Left cardiac atrium (tissue), 4 donors: ENCODE data around the gene ITSN1. TPM values are rescaled to one million over a fixed set of nuclear protein-coding genes. Genes with fewer than 3 reads are reported as not detected.
"Not testable (repeated sequence)": the region's sequence is repeated elsewhere in the genome, so short reads cannot be mapped to it uniquely, and the experiment has no call there.

Experiments
- ATAC-seq, 2 donors: fragments of 200-7000 bp; cut with Tn5 transposase; one replicate each; pipeline ENCODE4 v1.9.1; 2020; ENCODE audit warnings: mild to moderate bottlenecking in 2 of 2, moderate library complexity in 2 of 2
- DNase-seq: peaks from one replicate; pipeline ENCODE4 v3.0.0-alpha.2; 2020
- intact Hi-C, 2 donors: fragments of 100-400 bp; cut with DNase I; formaldehyde crosslinking; loops; one replicate each; pipeline versions ENCODE4 v1.14.1 to v1.15.1; 2022 to 2023
- total RNA-seq, 2 donors: library from RNA; stranded (reverse); fragmentation: NEBNext Ultra II Directional; extraction: Animal tissue kit (Norgen Biotek cat#: 25700); gene quantifications; one replicate each; pipeline ENCODE4 v1.2.1, GENCODE V29; 2021
- donor health status: DM: no; HTN: yes; CAD: no.
- donor health status: DM: no; HTN: yes; CAD: no; lungs with severe emphysema.
- donor health status: DM: yes; HTN: yes; CAD: no.
- donor health status: Dilated cardiomyopathy.

The ITSN1 gene
- total RNA-seq, 2 donors from 2014 or later, result 59.2 to 75.3 TPM

GRCh38 chr21:33670076-33670978 lies 28.0 kb downstream of the ITSN1 start:
- intact Hi-C loops, result no loop called here
- no peak for DNase-seq
- no peak for ATAC-seq

- intact Hi-C loops, result no loop called here
- no peak for DNase-seq
- ATAC-seq, result no peak
These were observed 31.2 kb downstream of the ITSN1 start for GRCh38 chr21:33673473-33673872.

GRCh38 chr21:33674226-33674625 lies 31.9 kb downstream of the ITSN1 start:
- no peak for ATAC-seq
- intact Hi-C loops, result no loop called here

GRCh38 chr21:33676666-33677065 lies 34.4 kb downstream of the ITSN1 start:
- DNase-seq, ATAC-seq, intact Hi-C loops: not testable (repeated sequence)

More at GRCh38 chr21:33674226-33674625, 31.9 kb downstream of the ITSN1 start:
- DNase-seq, result no peak

GRCh38 chr21:33677450-33677849 lies 35.1 kb downstream of the ITSN1 start:
- no peak for DNase-seq
- intact Hi-C loops, result no loop called here

GRCh38 chr21:33680870-33681269 lies 38.6 kb downstream of the ITSN1 start:
- no peak for ATAC-seq
- intact Hi-C loops, result no loop called here
- no peak for DNase-seq

More at GRCh38 chr21:33677450-33677849, 35.1 kb downstream of the ITSN1 start:
- ATAC-seq, result no peak

- intact Hi-C loops, result no loop called here
- ATAC-seq, result peak in 1 of 2 donors; percentile 86
- DNase-seq, result no peak
These were observed 40.8 kb downstream of the ITSN1 start for GRCh38 chr21:33682992-33683627.

- ATAC-seq (no peak), DNase-seq (no peak)
- intact Hi-C loops, result no loop called here
These were observed 41.8 kb downstream of the ITSN1 start for GRCh38 chr21:33684068-33684467.

- intact Hi-C loops, result no loop called here
- DNase-seq (no peak), ATAC-seq (peak in 1 of 2 donors; percentile 8)
These were observed 42.7 kb downstream of the ITSN1 start for GRCh38 chr21:33684923-33685560.

- intact Hi-C loops, result no loop called here
- no peak for DNase-seq
- no peak for ATAC-seq
These were observed 43.4 kb downstream of the ITSN1 start for GRCh38 chr21:33685613-33686197.

- intact Hi-C loops, result no loop called here
- no peak for DNase-seq
- ATAC-seq, result no peak
These were observed 44.1 kb downstream of the ITSN1 start for GRCh38 chr21:33686386-33686785.

GRCh38 chr21:33687634-33688033 lies 45.3 kb downstream of the ITSN1 start:
- DNase-seq (no peak), ATAC-seq (no peak)
- intact Hi-C loops, result no loop called here

- peak in 1 of 2 donors; percentile 55 for ATAC-seq
- DNase-seq, result no peak
- intact Hi-C loops, result no loop called here
These were observed 46.1 kb downstream of the ITSN1 start for GRCh38 chr21:33688353-33688752.

GRCh38 chr21:33690874-33691273 lies 48.6 kb downstream of the ITSN1 start:
- no peak for ATAC-seq
- intact Hi-C loops, result no loop called here

GRCh38 chr21:33691945-33692603 lies 49.8 kb downstream of the ITSN1 start:
- no peak for DNase-seq
- peak in 1 of 2 donors; percentile 47 for ATAC-seq
- intact Hi-C loops, result no loop called here

More at GRCh38 chr21:33690874-33691273, 48.6 kb downstream of the ITSN1 start:
- no peak for DNase-seq

GRCh38 chr21:33695813-33696212 lies 53.5 kb downstream of the ITSN1 start:
- intact Hi-C loops, result no loop called here
- ATAC-seq (peak in 1 of 2 donors; percentile 59), DNase-seq (no peak)

GRCh38 chr21:33696465-33696864 lies 54.2 kb downstream of the ITSN1 start:
- no peak for DNase-seq
- intact Hi-C loops, result no loop called here
- no peak for ATAC-seq

GRCh38 chr21:33698087-33698860 lies 56.0 kb downstream of the ITSN1 start:
- ATAC-seq, result peak; percentile 77 to 87
- intact Hi-C loops, result no loop called here
- no peak for DNase-seq
